RWPE2 (cell line): ENCODE measurements around the gene MBNL2.

Source experiments
- ATAC-seq: fragments of 200-7000 bp; cut with Tn5 transposase; 3 replicates; pipeline ENCODE4 v1.9.1; 2021; ENCODE audit warnings: low read depth
- DNase-seq: peaks from one replicate; pipeline ENCODE4 v3.0.0-alpha.2; 2020; ENCODE audit warnings: low spot score
- H3K27ac ChIP-seq: fragments of 450-650 bp; 2 replicates; pipeline ENCODE4 v1.5.1; 2017; ENCODE audit warnings: mild to moderate bottlenecking; ENCODE audit not compliant: poor library complexity, severe bottlenecking
- H3K27me3 ChIP-seq: fragments of 250-450 bp; sonication (Bioruptor Pico); 2 replicates; pipeline ENCODE4 v1.5.1; 2021; ENCODE audit warnings: mild to moderate bottlenecking, moderate library complexity; ENCODE audit not compliant: insufficient read depth, poor library complexity, severe bottlenecking
- H3K36me3 ChIP-seq: fragments of 250-450 bp; sonication (Bioruptor Pico); 2 replicates; pipeline ENCODE4 v1.5.1; 2020; ENCODE audit warnings: low read depth, mild to moderate bottlenecking, moderate library complexity
- H3K4me1 ChIP-seq: fragments of 250-450 bp; sonication (Bioruptor Pico); 2 replicates; pipeline ENCODE4 v1.5.1; 2021; ENCODE audit warnings: mild to moderate bottlenecking, moderate library complexity; ENCODE audit not compliant: insufficient read depth, poor library complexity, severe bottlenecking
- H3K4me3 ChIP-seq: fragments of 250-450 bp; sonication (Bioruptor Pico); 2 replicates; pipeline ENCODE4 v1.5.1; 2021; ENCODE audit warnings: mild to moderate bottlenecking, moderate library complexity; ENCODE audit not compliant: severe bottlenecking
- H3K9me3 ChIP-seq: fragments of 250-450 bp; sonication (Bioruptor Pico); 2 replicates; pipeline ENCODE4 v1.5.1; 2021; ENCODE audit warnings: mild to moderate bottlenecking, moderate library complexity; ENCODE audit not compliant: severe bottlenecking
- TF ChIP-seq, protein P1 (sequence below): fragments of 450-650 bp; IDR thresholded peaks from one replicate; pipeline ENCODE4 v1.5.1; 2017; ENCODE audit warnings: mild to moderate bottlenecking, moderate library complexity; ENCODE audit not compliant: poor library complexity, severe bottlenecking

The MBNL2 gene

DNA sequence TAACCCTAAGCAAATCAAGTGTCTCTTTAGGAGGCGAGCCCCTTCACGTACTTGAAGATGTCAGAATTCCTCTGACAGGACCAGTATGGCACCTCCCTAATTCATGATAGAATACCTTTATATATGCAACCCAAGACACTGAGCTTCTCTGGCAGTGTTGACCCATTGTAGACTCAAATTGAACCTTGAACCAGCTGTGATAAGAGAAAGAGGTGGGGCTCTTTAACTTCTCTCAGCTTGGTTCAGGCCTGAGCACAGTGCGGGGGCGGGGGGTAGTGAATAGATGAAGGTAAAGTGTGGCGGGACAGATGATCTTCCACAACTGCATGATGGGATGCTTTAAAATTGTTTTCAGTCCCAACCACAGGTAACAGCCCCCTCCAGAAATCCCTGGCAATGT is 12.1 kb downstream of the MBNL2 start:
- Histone ChIP-seq H3K27ac (no peak overlapping the region), H3K4me3 (no peak overlapping the region), H3K9me3 (no peaks in the 10 kb centered on the region), H3K4me1 (peaks cover 3% of the 10 kb centered on the region), H3K36me3 (peaks cover 7% of the 10 kb centered on the region), H3K27me3 (no peaks in the 10 kb centered on the region)
- no peak for ATAC-seq
- DNase-seq: no peak
- TF ChIP-seq, protein P1, sequence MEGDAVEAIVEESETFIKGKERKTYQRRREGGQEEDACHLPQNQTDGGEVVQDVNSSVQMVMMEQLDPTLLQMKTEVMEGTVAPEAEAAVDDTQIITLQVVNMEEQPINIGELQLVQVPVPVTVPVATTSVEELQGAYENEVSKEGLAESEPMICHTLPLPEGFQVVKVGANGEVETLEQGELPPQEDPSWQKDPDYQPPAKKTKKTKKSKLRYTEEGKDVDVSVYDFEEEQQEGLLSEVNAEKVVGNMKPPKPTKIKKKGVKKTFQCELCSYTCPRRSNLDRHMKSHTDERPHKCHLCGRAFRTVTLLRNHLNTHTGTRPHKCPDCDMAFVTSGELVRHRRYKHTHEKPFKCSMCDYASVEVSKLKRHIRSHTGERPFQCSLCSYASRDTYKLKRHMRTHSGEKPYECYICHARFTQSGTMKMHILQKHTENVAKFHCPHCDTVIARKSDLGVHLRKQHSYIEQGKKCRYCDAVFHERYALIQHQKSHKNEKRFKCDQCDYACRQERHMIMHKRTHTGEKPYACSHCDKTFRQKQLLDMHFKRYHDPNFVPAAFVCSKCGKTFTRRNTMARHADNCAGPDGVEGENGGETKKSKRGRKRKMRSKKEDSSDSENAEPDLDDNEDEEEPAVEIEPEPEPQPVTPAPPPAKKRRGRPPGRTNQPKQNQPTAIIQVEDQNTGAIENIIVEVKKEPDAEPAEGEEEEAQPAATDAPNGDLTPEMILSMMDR: no peak

DNA sequence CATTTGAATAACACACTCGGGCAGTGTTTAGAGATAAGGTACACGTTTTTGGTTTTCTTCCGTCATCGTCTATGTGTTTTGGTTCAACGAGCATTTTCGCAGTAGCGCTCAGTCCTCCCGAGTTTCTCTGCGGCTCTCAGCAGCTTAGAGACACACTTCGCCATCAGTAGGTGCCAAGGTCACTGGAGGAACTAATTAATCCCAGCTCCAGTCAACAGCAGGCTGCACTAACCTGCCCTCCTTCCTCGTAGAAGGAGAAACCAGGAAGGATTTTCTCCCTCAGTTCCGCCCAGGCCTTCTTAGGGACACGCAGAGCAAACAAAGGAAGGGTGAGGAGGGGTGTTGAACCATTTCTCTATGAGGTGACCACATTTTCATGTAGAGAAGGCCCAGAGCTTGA is 12.6 kb downstream of the MBNL2 start:
- no peak for ATAC-seq
- no peaks in the 10 kb centered on the region for H3K27me3 ChIP-seq

DNA sequence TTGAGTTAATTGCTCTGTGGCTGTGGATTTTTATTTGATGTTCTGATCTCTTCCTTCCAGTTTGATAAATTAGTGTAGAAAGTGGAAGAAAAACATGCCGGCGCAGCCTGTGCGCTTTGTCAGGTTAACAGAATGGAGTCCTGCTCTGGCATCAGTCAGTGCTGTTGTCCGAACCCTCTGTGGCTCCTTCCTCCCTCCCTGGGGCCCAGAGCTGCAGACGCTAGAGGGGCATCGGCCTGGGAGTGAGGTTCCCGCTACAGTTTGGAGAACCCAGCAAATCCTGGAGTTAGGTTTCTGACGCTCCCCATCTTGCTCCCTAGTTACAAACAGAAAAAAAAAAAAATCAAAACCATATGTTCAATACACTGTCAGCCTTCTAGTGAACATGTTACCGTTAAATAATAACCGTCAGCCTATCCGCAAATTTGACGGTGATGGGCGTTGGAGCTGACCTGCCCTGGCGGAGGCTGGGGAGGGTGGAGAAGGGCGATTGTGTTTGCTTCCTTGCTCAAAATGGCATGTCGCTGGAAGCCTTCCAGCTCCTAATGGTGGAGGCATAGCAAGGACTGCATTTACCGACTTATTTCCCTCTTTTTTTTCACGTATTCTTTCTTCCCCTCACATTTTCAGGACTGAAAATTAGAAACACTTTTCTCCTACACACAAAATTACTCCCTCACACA is 13.6 kb downstream of the MBNL2 start:
- Histone ChIP-seq H3K36me3 (peaks cover 8% of the 10 kb centered on the region), H3K9me3 (no peaks in the 10 kb centered on the region), H3K27me3 (no peaks in the 10 kb centered on the region), H3K4me3 (no peak overlapping the region), H3K27ac (no peak overlapping the region), H3K4me1 (no peaks in the 10 kb centered on the region)
- DNase-seq (no peak), ATAC-seq (no peak)
- TF ChIP-seq, protein P1: no peak

More for the DNA sequence above, 12.6 kb downstream of the MBNL2 start:
- Histone ChIP-seq H3K9me3 (no peaks in the 10 kb centered on the region), H3K27ac (no peak overlapping the region), H3K4me1 (no peaks in the 10 kb centered on the region), H3K36me3 (peaks cover 8% of the 10 kb centered on the region), H3K4me3 (no peak overlapping the region)
- TF ChIP-seq, protein P1: no peak
- no peak for DNase-seq

DNA sequence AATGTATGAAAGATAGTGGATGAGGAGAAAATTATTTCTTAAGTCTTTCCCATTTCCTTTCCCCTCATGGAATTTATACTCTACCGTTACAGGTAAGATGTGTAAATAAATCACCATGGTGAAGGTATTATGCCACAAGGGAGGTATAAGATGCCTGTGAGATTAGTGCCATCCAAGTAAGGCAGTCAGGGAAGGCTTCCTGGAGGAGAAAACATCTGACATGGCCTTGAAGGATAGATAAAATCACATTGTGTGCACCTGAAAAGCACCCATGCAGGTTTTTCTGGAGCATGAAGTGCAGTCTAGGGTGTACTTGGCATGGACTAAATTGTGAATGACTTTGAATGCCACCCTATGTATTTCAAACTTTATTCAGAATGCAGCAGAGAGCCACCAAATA is 15.3 kb downstream of the MBNL2 start:
- Histone ChIP-seq H3K4me3 (no peak overlapping the region), H3K36me3 (peaks cover 3% of the 10 kb centered on the region), H3K4me1 (no peaks in the 10 kb centered on the region)

DNA sequence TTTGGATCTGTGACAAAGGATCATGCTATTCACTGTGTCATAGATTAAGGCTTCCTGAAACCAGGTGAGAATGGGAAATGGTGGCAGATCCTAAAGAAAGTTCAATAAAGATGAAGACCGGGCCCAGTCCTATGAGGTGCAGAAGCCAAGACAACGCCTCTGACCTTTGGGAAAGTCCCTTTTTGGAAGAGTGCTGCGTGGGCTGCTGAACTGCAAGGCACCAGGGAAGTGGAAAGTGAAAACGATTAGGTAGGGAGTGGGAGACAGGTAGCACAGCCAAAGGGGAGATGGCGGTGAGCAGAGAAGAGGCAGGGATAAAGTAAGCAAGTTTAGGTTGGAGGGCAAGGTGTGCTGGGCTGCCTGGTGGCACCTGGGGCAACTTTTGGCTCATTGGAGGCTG is 16.3 kb downstream of the MBNL2 start:
- ATAC-seq (no peak), DNase-seq (no peak)
- no peaks in the 10 kb centered on the region for H3K9me3 ChIP-seq
- H3K27ac ChIP-seq: no peak overlapping the region
- H3K4me3 ChIP-seq: no peak overlapping the region
- H3K27me3 ChIP-seq: no peaks in the 10 kb centered on the region
- TF ChIP-seq, protein P1: no peak
- no peaks in the 10 kb centered on the region for H3K4me1 ChIP-seq
- peaks cover 3% of the 10 kb centered on the region for H3K36me3 ChIP-seq

More for the DNA sequence above, 15.3 kb downstream of the MBNL2 start:
- TF ChIP-seq, protein P1: no peak
- ATAC-seq: no peak
- Histone ChIP-seq H3K27ac (no peak overlapping the region), H3K27me3 (no peaks in the 10 kb centered on the region), H3K9me3 (no peaks in the 10 kb centered on the region)
- DNase-seq: no peak
